Mesendoderm (in vitro differentiated cells): Measurements from ENCODE around the gene REEP6.
"Not testable (repeated sequence)": the region's sequence is repeated elsewhere in the genome, so short reads cannot be mapped to it uniquely, and the experiment has no call there.

Experiments used
- DNase-seq: peaks from one replicate; pipeline ENCODE4 v3.0.0; 2013
- H2AK5ac ChIP-seq: 2 replicates; pipeline ENCODE4 v1.6.1; 2013; ENCODE audit warnings: low read length, inconsistent platforms
- H2BK120ac ChIP-seq: 2 replicates; pipeline ENCODE4 v1.6.1; 2013; ENCODE audit warnings: low read depth, mild to moderate bottlenecking, low read length, moderate library complexity, mixed read lengths
- H2BK15ac ChIP-seq: replicated peaks from 2 replicates; pipeline ENCODE4 v1.6.1; 2013; ENCODE audit warnings: low read depth, mild to moderate bottlenecking, moderate library complexity
- H2BK5ac ChIP-seq: 2 replicates; pipeline ENCODE4 v1.6.1; 2013; ENCODE audit warnings: low read length, inconsistent platforms
- H3K18ac ChIP-seq: 2 replicates; pipeline ENCODE4 v1.6.1; 2013; ENCODE audit warnings: mild to moderate bottlenecking, low read length, mixed read lengths
- H3K23ac ChIP-seq: one replicate; pipeline ENCODE4 v1.6.1; 2013; ENCODE audit warnings: low read length
- H3K27ac ChIP-seq: 2 replicates; pipeline ENCODE4 v1.5.1; 2013; ENCODE audit warnings: low read depth, mild to moderate bottlenecking, inconsistent platforms, low read length, moderate library complexity
- H3K27me3 ChIP-seq: 2 replicates; pipeline ENCODE4 v1.6.1; 2013; ENCODE audit warnings: low read length, control low read depth, mild to moderate bottlenecking, inconsistent platforms; ENCODE audit not compliant: insufficient read depth, poor library complexity
- H3K36me3 ChIP-seq: 2 replicates; pipeline ENCODE4 v1.6.1; 2013; ENCODE audit warnings: low read length, inconsistent platforms; ENCODE audit not compliant: control insufficient read depth, insufficient read depth
- H3K4ac ChIP-seq: one replicate; pipeline ENCODE4 v1.6.1; 2013; ENCODE audit warnings: low read depth, mild to moderate bottlenecking, low read length, moderate library complexity
- H3K4me1 ChIP-seq: 2 replicates; pipeline ENCODE4 v1.6.1; 2013; ENCODE audit warnings: low read depth, low read length, inconsistent platforms; ENCODE audit not compliant: control insufficient read depth
- H3K4me2 ChIP-seq: 2 replicates; pipeline ENCODE4 v1.6.1; 2013; ENCODE audit warnings: low read length
- H3K4me3 ChIP-seq: 2 replicates; pipeline ENCODE4 v1.5.1; 2013; ENCODE audit warnings: mild to moderate bottlenecking, low read length
- H3K56ac ChIP-seq: one replicate; pipeline ENCODE4 v1.6.1; 2013; ENCODE audit warnings: low read length
- H3K79me1 ChIP-seq: 2 replicates; pipeline ENCODE4 v1.6.1; 2013; ENCODE audit warnings: low read length, inconsistent platforms
- H3K79me2 ChIP-seq: 2 replicates; pipeline ENCODE4 v1.6.1; 2013; ENCODE audit warnings: mild to moderate bottlenecking, low read length; ENCODE audit not compliant: control insufficient read depth, insufficient read depth
- H3K9ac ChIP-seq: 2 replicates; pipeline ENCODE4 v1.6.1; 2013; ENCODE audit warnings: low read length, inconsistent platforms
- H4K5ac ChIP-seq: one replicate; pipeline ENCODE4 v1.6.1; 2013; ENCODE audit warnings: low read length
- H4K8ac ChIP-seq: one replicate; pipeline ENCODE4 v1.6.1; 2013; ENCODE audit warnings: low read depth, mild to moderate bottlenecking, control low read depth, low read length, moderate library complexity
- WGBS: extraction: QIAGEN DNeasy Blood & Tissue Kit; methylation state at CpG from one replicate; pipeline ENCODE4 v1.1.7; 2013; ENCODE audit warnings: low lambda C conversion rate, missing lambda C conversion rate; ENCODE audit not compliant: insufficient coverage; ENCODE audit errors: extremely low coverage; 5-methylcytosine and 5-hydroxymethylcytosine counted together

Gene REEP6

GRCh38 chr19:1474765-1475351 is 16.1 kb upstream of the REEP6 start:
- H2BK120ac ChIP-seq: no peak overlapping the region
- no CpG with 5 or more reads among the region's 26 CpGs for WGBS

GRCh38 chr19:1475751-1476437 is 15.1 kb upstream of the REEP6 start:
- H3K4me1 ChIP-seq: no peaks in the 10 kb centered on the region
- H3K79me1 ChIP-seq: peaks cover 6% of the 10 kb centered on the region
- DNase-seq: no peak
- H3K23ac ChIP-seq: no peak overlapping the region
- H3K4ac ChIP-seq: no peak overlapping the region
- no peak overlapping the region for H3K18ac ChIP-seq
- no peak overlapping the region for H2BK15ac ChIP-seq
- H4K8ac ChIP-seq: no peak overlapping the region
- H3K27me3 ChIP-seq: no peaks in the 10 kb centered on the region
- no CpG with 5 or more reads among the region's 31 CpGs for WGBS
- no peak overlapping the region for H3K27ac ChIP-seq
- no peak overlapping the region for H2AK5ac ChIP-seq
- H3K36me3 ChIP-seq: no peaks in the 10 kb centered on the region
- H3K4me2 ChIP-seq: no peak overlapping the region
- no peak overlapping the region for H4K5ac ChIP-seq
- no peak overlapping the region for H3K4me3 ChIP-seq
- H2BK120ac ChIP-seq: no peak overlapping the region
- H2BK5ac ChIP-seq: no peak overlapping the region
- H3K79me2 ChIP-seq: peaks cover 2% of the 10 kb centered on the region
- H3K56ac ChIP-seq: no peak overlapping the region
- H3K9ac ChIP-seq: no peak overlapping the region

More at GRCh38 chr19:1474765-1475351, 16.1 kb upstream of the REEP6 start:
- Histone ChIP-seq H2BK15ac (no peak overlapping the region), H3K56ac (no peak overlapping the region), H2AK5ac (no peak overlapping the region), H3K27ac (no peak overlapping the region), H3K4me1 (peaks cover 3% of the 10 kb centered on the region), H3K79me1 (peaks cover 6% of the 10 kb centered on the region), H3K23ac (no peak overlapping the region), H3K4ac (no peak overlapping the region), H3K4me3 (no peak overlapping the region), H3K18ac (no peak overlapping the region), H4K5ac (no peak overlapping the region), H3K36me3 (no peaks in the 10 kb centered on the region), H3K4me2 (no peak overlapping the region), H2BK5ac (no peak overlapping the region), H3K9ac (no peak overlapping the region), H4K8ac (no peak overlapping the region), H3K79me2 (peaks cover 2% of the 10 kb centered on the region), H3K27me3 (peaks cover 3% of the 10 kb centered on the region)
- DNase-seq: no peak

- no CpG with 5 or more reads among the region's 9 CpGs for WGBS
- H3K79me1 ChIP-seq, H3K4ac ChIP-seq, H4K5ac ChIP-seq, H3K9ac ChIP-seq, H3K27me3 ChIP-seq, H3K79me2 ChIP-seq, H2BK5ac ChIP-seq, H2BK15ac ChIP-seq, H3K27ac ChIP-seq, H3K4me3 ChIP-seq, H2AK5ac ChIP-seq, H3K4me2 ChIP-seq, H3K4me1 ChIP-seq, H3K18ac ChIP-seq, H3K23ac ChIP-seq, H3K56ac ChIP-seq, H3K36me3 ChIP-seq, H4K8ac ChIP-seq, DNase-seq, H2BK120ac ChIP-seq: not testable (repeated sequence)
These were observed 13.9 kb upstream of the REEP6 start for GRCh38 chr19:1477056-1477455.

DNA sequence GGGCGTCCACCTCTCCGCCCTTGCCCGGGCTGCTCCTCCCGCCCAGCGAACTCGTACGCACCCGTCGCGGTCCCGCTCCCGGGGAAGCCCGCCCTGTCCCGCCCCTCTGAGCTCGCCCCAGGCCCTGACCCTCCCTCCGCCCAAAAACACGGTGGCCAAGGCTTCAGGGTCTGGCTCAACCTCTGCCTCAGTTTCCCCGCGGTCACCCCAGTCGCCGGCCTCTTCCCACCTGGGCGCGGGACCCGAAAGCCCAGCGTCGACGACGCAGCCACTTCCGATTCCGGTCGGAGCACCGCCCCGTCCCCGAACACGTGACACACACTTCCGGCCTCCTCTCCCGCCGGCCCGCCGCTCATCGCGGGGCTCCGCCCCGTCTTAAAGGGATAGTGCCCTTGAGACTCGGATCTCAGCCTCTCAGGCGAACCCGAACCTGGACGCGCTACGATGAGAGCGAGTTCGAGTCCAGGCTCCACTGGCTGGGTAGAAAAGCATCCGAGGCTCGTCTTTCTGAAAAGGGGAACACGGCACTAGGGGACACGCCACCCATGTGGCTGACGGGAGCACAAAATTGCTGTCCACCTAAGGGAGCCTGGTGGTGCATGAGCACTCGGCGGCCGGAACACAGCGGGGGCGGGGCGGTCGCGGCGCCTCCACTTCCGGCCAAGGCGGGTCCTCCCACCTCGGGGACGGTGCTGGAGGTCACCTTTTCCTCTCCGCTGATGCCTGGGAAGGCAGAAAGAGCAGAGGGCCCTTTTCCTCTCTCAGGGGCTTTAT is 11.9 kb upstream of the REEP6 start, which contains the start of gene C19orf25:
Gene C19orf25, minus strand, starts transcription at position 282 of the 774 bp plus-strand sequence. CDS start 312 bp downstream, outside the sequence.
- Histone ChIP-seq H3K18ac (peak within 1 kb of the TSS; percentile 35), H4K8ac (no peak within 1 kb of the TSS), H3K4me2 (peak within 1 kb of the TSS; percentile 61), H3K9ac (peak within 1 kb of the TSS; percentile 95), H3K23ac (no peak within 1 kb of the TSS), H2BK15ac (no peak within 1 kb of the TSS), H3K27ac (peak within 1 kb of the TSS; percentile 33), H3K4me3 (peak within 1 kb of the TSS; percentile 84), H3K27me3 (no peaks in the 10 kb centered on the region), H3K4me1 (no peaks in the 10 kb centered on the region), H2BK120ac (no peak within 1 kb of the TSS), H3K4ac (peak within 1 kb of the TSS; percentile 39), H3K56ac (peak within 1 kb of the TSS; percentile 93), H3K79me2 (peaks cover 2% of the 10 kb centered on the region), H4K5ac (no peak within 1 kb of the TSS), H2BK5ac (no peak within 1 kb of the TSS), H3K79me1 (peaks cover 6% of the 10 kb centered on the region), H3K36me3 (no peaks in the 10 kb centered on the region), H2AK5ac (no peak within 1 kb of the TSS)
- no CpG with 5 or more reads among the region's 71 CpGs for WGBS
- peak; percentile 97 for DNase-seq

DNA sequence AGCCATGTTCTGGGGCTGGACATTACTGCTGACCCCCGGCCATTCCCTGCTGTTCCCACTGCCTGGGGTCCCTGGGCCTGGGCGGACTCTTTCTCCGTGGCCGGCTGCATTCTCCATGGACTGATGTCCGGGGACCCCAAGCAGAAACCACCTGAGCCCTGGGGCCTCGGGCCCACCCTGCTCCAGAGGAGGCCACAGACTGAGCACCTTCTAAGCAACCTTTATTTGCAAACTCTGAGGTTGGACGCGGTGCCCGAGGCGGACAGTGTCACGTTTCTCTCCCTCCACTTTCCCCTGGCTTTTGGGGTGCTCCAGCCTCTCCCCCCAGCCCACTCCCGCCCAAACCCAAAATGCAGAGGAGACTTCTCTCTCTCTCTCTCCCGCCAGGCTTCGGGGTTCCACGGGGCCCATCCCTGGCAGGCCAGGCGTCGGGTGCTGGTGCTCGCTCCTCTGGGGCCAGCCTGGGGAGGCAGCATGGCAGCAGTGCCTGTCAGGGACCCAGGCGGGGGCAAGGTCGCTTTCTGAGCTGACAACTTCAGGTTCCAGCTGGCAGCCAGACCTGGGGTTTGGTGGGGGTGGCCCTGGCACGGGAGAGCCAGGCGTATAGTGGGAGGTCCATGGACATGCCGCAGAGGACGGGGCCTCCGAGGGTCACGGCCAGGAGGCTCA is 9.6 kb upstream of the REEP6 start:
- Histone ChIP-seq H3K23ac (no peak overlapping the region), H3K4me1 (no peaks in the 10 kb centered on the region), H3K79me2 (peaks cover 2% of the 10 kb centered on the region), H3K79me1 (peaks cover 6% of the 10 kb centered on the region), H3K9ac (no peak overlapping the region), H2BK15ac (no peak overlapping the region), H3K36me3 (no peaks in the 10 kb centered on the region), H3K4me3 (no peak overlapping the region), H3K4ac (no peak overlapping the region), H2AK5ac (no peak overlapping the region), H3K56ac (no peak overlapping the region), H3K18ac (no peak overlapping the region), H2BK5ac (no peak overlapping the region), H3K27me3 (no peaks in the 10 kb centered on the region), H2BK120ac (no peak overlapping the region), H3K4me2 (no peak overlapping the region), H4K8ac (no peak overlapping the region), H3K27ac (no peak overlapping the region), H4K5ac (no peak overlapping the region)
- WGBS: no CpG with 5 or more reads among the region's 26 CpGs
- DNase-seq: no peak
